ENCODE data around the gene CEMIP.

CEMIP gene

GRCh38 chr15:80778964-80779657, at the start of gene CEMIP:
CEMIP (plus strand) TSS chr15:80779370; CDS start chr15:80873880, 94,510 bp downstream.
- FAIRE-seq: no peak

GRCh38 chr15:80730387-80730786, 48.8 kb upstream of the CEMIP start:
- no peak for FAIRE-seq

- no peak for FAIRE-seq
Measured at GRCh38 chr15:80730926-80731325, 48.2 kb upstream of the CEMIP start.

- FAIRE-seq: no peak
Measured at GRCh38 chr15:80732167-80732566, 47.0 kb upstream of the CEMIP start.

- no peak for FAIRE-seq
Measured at GRCh38 chr15:80732818-80733217, 46.4 kb upstream of the CEMIP start.

- FAIRE-seq: no peak
Measured at GRCh38 chr15:80733460-80733859, 45.7 kb upstream of the CEMIP start.

- no peak for FAIRE-seq
Measured at GRCh38 chr15:80735344-80735743, 43.8 kb upstream of the CEMIP start.

GRCh38 chr15:80736560-80736959, 42.6 kb upstream of the CEMIP start:
- FAIRE-seq: no peak

GRCh38 chr15:80739919-80740318, 39.3 kb upstream of the CEMIP start:
- no peak for FAIRE-seq

GRCh38 chr15:80742081-80742480, 37.1 kb upstream of the CEMIP start:
- no peak for FAIRE-seq

- FAIRE-seq: no peak
Measured at GRCh38 chr15:80743189-80743833, 35.9 kb upstream of the CEMIP start.

GRCh38 chr15:80744415-80744814, 34.8 kb upstream of the CEMIP start:
- no peak for FAIRE-seq

- no peak for FAIRE-seq
Measured at GRCh38 chr15:80744826-80745225, 34.3 kb upstream of the CEMIP start.

GRCh38 chr15:80745888-80746287, 33.3 kb upstream of the CEMIP start:
- no peak for FAIRE-seq

- no peak for FAIRE-seq
Measured at GRCh38 chr15:80747317-80748053, 31.7 kb upstream of the CEMIP start.

- no peak for FAIRE-seq
Measured at GRCh38 chr15:80749589-80749988, 29.6 kb upstream of the CEMIP start.

GRCh38 chr15:80750575-80750974, 28.6 kb upstream of the CEMIP start:
- FAIRE-seq: no peak

GRCh38 chr15:80752204-80752603, 27.0 kb upstream of the CEMIP start:
- no peak for FAIRE-seq

GRCh38 chr15:80753161-80753560, 26.0 kb upstream of the CEMIP start:
- no peak for FAIRE-seq

GRCh38 chr15:80754014-80754413, 25.2 kb upstream of the CEMIP start:
- FAIRE-seq: no peak

GRCh38 chr15:80755885-80756284, 23.3 kb upstream of the CEMIP start:
- FAIRE-seq: no peak

GRCh38 chr15:80758130-80758745, 20.9 kb upstream of the CEMIP start:
- FAIRE-seq: no peak

GRCh38 chr15:80760960-80761359, 18.2 kb upstream of the CEMIP start:
- no peak for FAIRE-seq

- FAIRE-seq: no peak
Measured at GRCh38 chr15:80761754-80762153, 17.4 kb upstream of the CEMIP start.
